ENCODE results near the gene BABAM2. TPM values are rescaled to one million over a fixed set of nuclear protein-coding genes. Genes with fewer than 3 reads are reported as not detected.

Gene BABAM2
- total RNA-seq, 2 donors from 2014 or later, result 36.4 to 40.9 TPM

DNA sequence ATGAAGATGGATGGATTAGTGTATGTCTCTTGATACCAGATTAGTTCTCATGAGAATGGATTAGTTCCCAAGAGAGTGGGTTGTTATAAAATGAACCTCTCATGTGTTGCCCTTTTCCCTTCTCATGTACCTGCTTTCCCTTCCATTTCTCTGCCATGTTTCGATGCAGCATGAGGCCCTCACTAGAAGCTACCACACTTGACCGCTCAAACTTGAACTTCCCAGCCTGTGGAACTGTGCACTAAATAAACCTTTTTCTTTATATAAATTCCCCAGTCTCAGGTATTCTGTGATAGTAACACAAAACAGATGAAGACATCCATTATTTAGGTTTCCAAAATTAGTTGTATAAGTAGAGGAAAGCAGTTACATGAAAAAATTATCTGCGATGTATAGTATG is 73.5 kb downstream of the BABAM2 start:
- H3K9ac ChIP-seq (ENCODE audit: extremely low read depth, low read length, poor library complexity, severe bottlenecking), result no peak overlapping the region
- no peak overlapping the region for H3K4me3 Mint-ChIP-seq
- H3K36me3 ChIP-seq (ENCODE audit: control insufficient read depth, insufficient read depth, low read length), result no peaks in the 10 kb centered on the region
- 80 to 100% methylated on average over 2 to 3 of the region's 3 CpGs for WGBS, 2 experiments (ENCODE audit: insufficient coverage in 1 of 2, insufficient read length in 1 of 2)
- H3K4me3 ChIP-seq (ENCODE audit: low read length), result no peak overlapping the region
- no peak overlapping the region for H3K27ac ChIP-seq (ENCODE audit: low read depth, low read length)
- no peaks in the 10 kb centered on the region for H3K9me3 ChIP-seq (ENCODE audit: control insufficient read depth, low read length)
- TF ChIP-seq CTCF (conservative IDR thresholded peaks at IDR 0.05), result no peak
- H3K4me1 ChIP-seq (ENCODE audit: control insufficient read depth, insufficient read depth, low read length), result no peaks in the 10 kb centered on the region
- H3K27me3 Mint-ChIP-seq (ENCODE audit: insufficient read depth), result no peaks in the 10 kb centered on the region
- H3K9me3 Mint-ChIP-seq, result peaks cover 18% of the 10 kb centered on the region
- no peaks in the 10 kb centered on the region for H3K27me3 ChIP-seq (ENCODE audit: control insufficient read depth, insufficient read depth, low read length, poor library complexity, severe bottlenecking)
- H3K27ac Mint-ChIP-seq, result no peak overlapping the region
- H3K36me3 Mint-ChIP-seq (ENCODE audit: low read depth), result peaks cover 12% of the 10 kb centered on the region
- no peak for DNase-seq
- H3K4me1 Mint-ChIP-seq, result no peaks in the 10 kb centered on the region

- H3K27ac Mint-ChIP-seq, result no peak overlapping the region
- Histone ChIP-seq H3K4me1 (ENCODE audit: control insufficient read depth, insufficient read depth, low read length) (no peaks in the 10 kb centered on the region), H3K27ac (ENCODE audit: low read depth, low read length) (no peak overlapping the region), H3K36me3 (ENCODE audit: control insufficient read depth, insufficient read depth, low read length) (no peaks in the 10 kb centered on the region), H3K27me3 (ENCODE audit: control insufficient read depth, insufficient read depth, low read length, poor library complexity, severe bottlenecking) (no peaks in the 10 kb centered on the region), H3K4me3 (ENCODE audit: low read length) (no peak overlapping the region), H3K9me3 (ENCODE audit: control insufficient read depth, low read length) (no peaks in the 10 kb centered on the region), H3K9ac (ENCODE audit: extremely low read depth, low read length, poor library complexity, severe bottlenecking) (no peak overlapping the region)
- no peaks in the 10 kb centered on the region for H3K4me1 Mint-ChIP-seq
- no peak for DNase-seq
- WGBS, 2 experiments (ENCODE audit: insufficient coverage in 1 of 2, insufficient read length in 1 of 2), result 85 to 100% methylated on average over 1 to 2 of the region's 2 CpGs
- no peak for TF ChIP-seq CTCF (conservative IDR thresholded peaks at IDR 0.05)
- peaks cover 22% of the 10 kb centered on the region for H3K9me3 Mint-ChIP-seq
- no peaks in the 10 kb centered on the region for H3K27me3 Mint-ChIP-seq (ENCODE audit: insufficient read depth)
- H3K36me3 Mint-ChIP-seq (ENCODE audit: low read depth), result peaks cover 15% of the 10 kb centered on the region
- H3K4me3 Mint-ChIP-seq, result no peak overlapping the region
These were observed 75.3 kb downstream of the BABAM2 start for GRCh38 chr2:27965841-27966240.

DNA sequence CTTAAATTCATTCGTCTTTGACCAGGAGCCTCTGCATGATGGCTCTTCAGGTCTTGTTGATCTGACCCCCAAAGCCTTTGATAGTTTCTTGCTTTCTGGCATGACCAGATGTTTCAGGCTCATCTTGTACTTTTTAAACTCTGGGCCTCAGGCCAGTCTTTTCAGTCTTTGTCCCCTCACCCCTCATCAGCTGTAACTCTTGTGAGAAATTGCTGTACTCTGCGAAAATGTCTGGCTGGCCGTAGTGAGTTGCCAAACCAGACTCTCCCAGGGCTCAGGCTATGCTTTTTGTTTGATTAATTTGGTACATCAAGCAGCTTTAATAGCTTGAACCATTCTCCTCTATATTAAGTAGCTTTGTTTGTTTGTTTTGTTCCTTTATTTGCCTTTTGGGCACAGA is 75.9 kb downstream of the BABAM2 start:
- H3K9ac ChIP-seq (ENCODE audit: extremely low read depth, low read length, poor library complexity, severe bottlenecking), result no peak overlapping the region
- Mint-ChIP-seq H3K27ac (no peak overlapping the region), H3K4me3 (no peak overlapping the region), H3K27me3 (ENCODE audit: insufficient read depth) (no peaks in the 10 kb centered on the region), H3K4me1 (no peaks in the 10 kb centered on the region), H3K9me3 (peaks cover 22% of the 10 kb centered on the region), H3K36me3 (ENCODE audit: low read depth) (peaks cover 15% of the 10 kb centered on the region)
- DNase-seq, result no peak
- no peaks in the 10 kb centered on the region for H3K9me3 ChIP-seq (ENCODE audit: control insufficient read depth, low read length)
- H3K4me3 ChIP-seq (ENCODE audit: low read length), result no peak overlapping the region
- TF ChIP-seq CTCF (conservative IDR thresholded peaks at IDR 0.05), result no peak
- 92 to 93% methylated on average over 1 to 3 of the region's 3 CpGs for WGBS, 2 experiments (ENCODE audit: insufficient coverage in 1 of 2, insufficient read length in 1 of 2)
- H3K27me3 ChIP-seq (ENCODE audit: control insufficient read depth, insufficient read depth, low read length, poor library complexity, severe bottlenecking), result no peaks in the 10 kb centered on the region
- no peaks in the 10 kb centered on the region for H3K4me1 ChIP-seq (ENCODE audit: control insufficient read depth, insufficient read depth, low read length)
- H3K27ac ChIP-seq (ENCODE audit: low read depth, low read length), result no peak overlapping the region
- no peaks in the 10 kb centered on the region for H3K36me3 ChIP-seq (ENCODE audit: control insufficient read depth, insufficient read depth, low read length)

Data from endodermal cell (in vitro differentiated cells).